Activated naive CD4-positive, alpha-beta T cell treated with anti-CD3 and anti-CD28 coated beads, Interleukin-2, amount 10 ng/mL, durations not matched to agents 7 days and 5 days (primary cell): ENCODE measurements around the gene PCP2.

Source experiments
- CTCF ChIA-PET: fragments of 350-600 bp; sonication (Branson Sonifier 250); formaldehyde crosslinking; loops from one replicate; lab custom pipeline; 2021; ENCODE audit warnings: antibody characterized with exemption; lab: Charles Lee
- DNase-seq: peaks from one replicate; pipeline ENCODE4 v3.0.0-alpha.2; 2020
- H3K27ac Mint-ChIP-seq: one replicate; pipeline ENCODE4 v1.8.0; 2021; ENCODE audit warnings: mild to moderate bottlenecking, moderate library complexity, mixed read lengths
- H3K27me3 Mint-ChIP-seq: one replicate; pipeline ENCODE4 v1.8.0; 2021; ENCODE audit warnings: mild to moderate bottlenecking, mixed read lengths
- H3K36me3 Mint-ChIP-seq: one replicate; pipeline ENCODE4 v1.8.0; 2021; ENCODE audit warnings: mixed read lengths
- H3K4me1 Mint-ChIP-seq: one replicate; pipeline ENCODE4 v1.8.0; 2021; ENCODE audit warnings: mixed read lengths
- H3K4me3 Mint-ChIP-seq: one replicate; pipeline ENCODE4 v1.8.0; 2021; ENCODE audit warnings: mild to moderate bottlenecking, moderate library complexity, mixed read lengths
- H3K9me3 Mint-ChIP-seq: one replicate; pipeline ENCODE4 v1.8.0; 2021; ENCODE audit warnings: mixed read lengths

The PCP2 gene

DNA sequence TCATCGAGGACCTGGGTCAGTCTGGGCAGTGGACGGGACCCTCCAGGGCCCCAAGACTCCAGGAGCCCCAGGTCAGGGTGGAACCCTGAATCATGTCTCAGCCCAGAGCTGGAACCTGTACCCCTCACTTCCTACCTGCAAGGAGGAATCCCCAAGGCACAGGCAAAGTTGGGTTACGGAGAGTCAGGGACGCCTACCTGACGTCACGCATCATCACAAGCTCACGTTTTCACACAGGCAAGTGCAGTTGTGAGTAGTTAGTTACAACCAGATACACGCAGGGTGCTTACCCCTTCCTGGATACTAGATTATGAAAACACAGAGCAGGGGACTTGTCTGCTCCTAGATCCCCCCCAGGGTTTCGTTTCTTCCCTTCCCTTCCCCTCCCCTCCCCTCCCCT is 37.3 kb upstream of the PCP2 start:
- Mint-ChIP-seq H3K9me3 (no peaks in the 10 kb centered on the region), H3K36me3 (peaks cover 2% of the 10 kb centered on the region), H3K4me1 (peaks cover 32% of the 10 kb centered on the region), H3K4me3 (peak overlapping the region; percentile 63), H3K27ac (no peak overlapping the region), H3K27me3 (peaks cover 83% of the 10 kb centered on the region)
- no peak for DNase-seq
- CTCF ChIA-PET, result interaction anchor here (3.2 kb wide), 1 partner anchor 10 kb away, joined by 7 read pairs; the partner anchor contains the start of gene TRAPPC5

DNA sequence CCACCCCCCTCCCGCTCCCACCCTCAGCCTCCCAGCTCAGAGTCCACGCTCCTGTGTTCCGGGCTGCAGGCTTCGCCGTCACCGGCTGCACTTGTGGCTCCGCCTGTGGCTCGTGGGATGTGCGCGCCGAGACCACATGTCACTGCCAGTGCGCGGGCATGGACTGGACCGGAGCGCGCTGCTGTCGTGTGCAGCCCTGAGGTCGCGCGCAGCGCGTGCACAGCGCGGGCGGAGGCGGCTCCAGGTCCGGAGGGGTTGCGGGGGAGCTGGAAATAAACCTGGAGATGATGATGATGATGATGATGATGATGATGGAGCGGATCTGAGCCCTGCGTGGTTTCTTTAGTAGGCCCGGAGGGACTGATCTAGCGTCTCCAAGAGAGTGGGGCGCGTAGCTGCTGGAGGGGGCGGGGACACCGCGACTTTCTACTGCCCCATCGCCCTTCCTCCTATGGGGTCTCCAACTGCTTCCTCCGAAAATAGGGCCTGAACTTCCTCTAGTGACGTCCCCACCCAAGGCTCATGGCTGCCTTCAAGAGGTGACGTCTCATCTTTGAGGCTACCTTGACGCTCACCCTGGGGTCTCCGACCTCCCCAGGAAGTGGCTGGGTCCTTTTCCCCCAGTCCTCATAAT is 36.7 kb upstream of the PCP2 start:
- no peak overlapping the region for H3K27ac Mint-ChIP-seq
- H3K27me3 Mint-ChIP-seq, result peaks cover 78% of the 10 kb centered on the region
- peak overlapping the region; percentile 63 for H3K4me3 Mint-ChIP-seq
- CTCF ChIA-PET, result interaction anchor here (3.2 kb wide), 1 partner anchor 11 kb away, joined by 7 read pairs; the partner anchor contains the start of gene TRAPPC5
- H3K4me1 Mint-ChIP-seq, result peaks cover 30% of the 10 kb centered on the region
- H3K9me3 Mint-ChIP-seq, result no peaks in the 10 kb centered on the region
- peaks cover 2% of the 10 kb centered on the region for H3K36me3 Mint-ChIP-seq
- DNase-seq, result peak; percentile 66

DNA sequence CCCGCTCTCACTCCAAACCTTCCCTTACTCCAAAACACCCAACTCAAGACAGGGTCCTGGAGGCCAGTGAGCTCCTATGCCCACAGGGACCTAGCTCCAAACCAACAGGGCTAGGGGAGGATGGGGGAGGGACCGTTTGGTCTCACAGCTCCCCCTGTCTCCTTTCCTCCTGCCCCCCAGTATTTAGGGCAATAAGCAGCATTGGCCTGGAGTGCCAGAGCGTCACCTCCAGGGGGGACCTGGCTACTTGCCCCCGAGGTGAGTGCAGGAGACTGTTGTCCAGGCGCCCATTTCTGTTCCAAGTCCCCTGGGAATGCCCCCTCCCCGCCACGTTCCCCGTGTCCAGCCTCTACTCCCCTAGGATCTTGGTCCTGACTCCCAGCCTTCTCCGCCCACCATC is 36.1 kb upstream of the PCP2 start:
- peaks cover 30% of the 10 kb centered on the region for H3K4me1 Mint-ChIP-seq
- H3K27ac Mint-ChIP-seq, result peak overlapping the region; percentile 24
- H3K27me3 Mint-ChIP-seq, result peaks cover 71% of the 10 kb centered on the region

GRCh38 chr19:7668842-7669241 is 35.3 kb upstream of the PCP2 start, which contains the start of gene RETN:
Gene RETN (plus strand): TSS chr19:7669049. CDS start chr19:7669327, 278 bp downstream.
- H3K9me3 Mint-ChIP-seq, result no peaks in the 10 kb centered on the region
- H3K4me1 Mint-ChIP-seq, result peaks cover 22% of the 10 kb centered on the region
- peak within 1 kb of the TSS; percentile 24 for H3K27ac Mint-ChIP-seq
- peaks cover 64% of the 10 kb centered on the region for H3K27me3 Mint-ChIP-seq
- CTCF ChIA-PET, result interaction anchor here (0.8 to 3.2 kb wide), 3 partner anchors 12 to 131 kb away, joined by 3 to 7 read pairs (median 6); partner anchors contain the start of gene TRAPPC5
- no peaks in the 10 kb centered on the region for H3K36me3 Mint-ChIP-seq
- no peak within 1 kb of the TSS for H3K4me3 Mint-ChIP-seq
- DNase-seq, result no peak

More for the DNA sequence above, 36.1 kb upstream of the PCP2 start:
- Mint-ChIP-seq H3K4me3 (no peak overlapping the region), H3K36me3 (peaks cover 2% of the 10 kb centered on the region), H3K9me3 (no peaks in the 10 kb centered on the region)
- DNase-seq, result no peak
- CTCF ChIA-PET, result interaction anchor here (0.8 to 3.2 kb wide), 2 partner anchors 11 to 13 kb away, joined by 6 to 7 read pairs; partner anchors contain the start of gene TRAPPC5

GRCh38 chr19:7665076-7665475 is 31.6 kb upstream of the PCP2 start:
- DNase-seq, result no peak
- H3K27me3 Mint-ChIP-seq, result peaks cover 36% of the 10 kb centered on the region
- no peaks in the 10 kb centered on the region for H3K36me3 Mint-ChIP-seq
- no peak overlapping the region for H3K4me3 Mint-ChIP-seq
- peaks cover 14% of the 10 kb centered on the region for H3K4me1 Mint-ChIP-seq
- H3K27ac Mint-ChIP-seq, result no peak overlapping the region
- H3K9me3 Mint-ChIP-seq, result no peaks in the 10 kb centered on the region
- CTCF ChIA-PET, result interaction anchor here (1.3 kb wide), 1 partner anchor 11 kb away, joined by 4 read pairs; no protein-coding TSS in a partner anchor

GRCh38 chr19:7663706-7664105 is 30.2 kb upstream of the PCP2 start:
- Mint-ChIP-seq H3K4me3 (no peak overlapping the region), H3K27me3 (peaks cover 22% of the 10 kb centered on the region), H3K9me3 (no peaks in the 10 kb centered on the region), H3K4me1 (peaks cover 6% of the 10 kb centered on the region), H3K27ac (no peak overlapping the region), H3K36me3 (no peaks in the 10 kb centered on the region)
- CTCF ChIA-PET, result interaction anchor here (1.1 kb wide), 1 partner anchor 12 kb away, joined by 3 read pairs; no protein-coding TSS in a partner anchor
- DNase-seq, result no peak

- Mint-ChIP-seq H3K27ac (no peak overlapping the region), H3K27me3 (peaks cover 21% of the 10 kb centered on the region), H3K4me3 (no peak overlapping the region), H3K36me3 (no peaks in the 10 kb centered on the region), H3K4me1 (peaks cover 14% of the 10 kb centered on the region), H3K9me3 (no peaks in the 10 kb centered on the region)
- DNase-seq, result peak; percentile 14
- CTCF ChIA-PET, result interaction anchor here (0.9 to 1.5 kb wide), 3 partner anchors 11 to 18 kb away, joined by 3 to 5 read pairs (median 3); partner anchors contain the start of gene TRAPPC5
These were observed 29.1 kb upstream of the PCP2 start for GRCh38 chr19:7662657-7663056.

- no peaks in the 10 kb centered on the region for H3K9me3 Mint-ChIP-seq
- no peaks in the 10 kb centered on the region for H3K36me3 Mint-ChIP-seq
- no peak overlapping the region for H3K4me3 Mint-ChIP-seq
- peaks cover 21% of the 10 kb centered on the region for H3K4me1 Mint-ChIP-seq
- no peak for DNase-seq
- H3K27ac Mint-ChIP-seq, result no peak overlapping the region
- H3K27me3 Mint-ChIP-seq, result peaks cover 15% of the 10 kb centered on the region
- CTCF ChIA-PET, result interaction anchor here (1.3 to 1.5 kb wide), 2 partner anchors 9 to 11 kb away, joined by 3 to 5 read pairs; no protein-coding TSS in a partner anchor
These were observed 28.4 kb upstream of the PCP2 start for GRCh38 chr19:7661744-7662538.

GRCh38 chr19:7658219-7658686 is 24.7 kb upstream of the PCP2 start:
- Mint-ChIP-seq H3K27me3 (peaks cover 9% of the 10 kb centered on the region), H3K4me3 (peak overlapping the region; percentile 64), H3K4me1 (peaks cover 27% of the 10 kb centered on the region), H3K27ac (peak overlapping the region; percentile 89), H3K36me3 (no peaks in the 10 kb centered on the region), H3K9me3 (no peaks in the 10 kb centered on the region)
- peak; percentile 77 for DNase-seq
- CTCF ChIA-PET, result no interaction called here

GRCh38 chr19:7657131-7657751 is 23.7 kb upstream of the PCP2 start:
- Mint-ChIP-seq H3K4me3 (no peak overlapping the region), H3K27ac (peak overlapping the region; percentile 89), H3K36me3 (no peaks in the 10 kb centered on the region), H3K27me3 (peaks cover 11% of the 10 kb centered on the region), H3K4me1 (peaks cover 34% of the 10 kb centered on the region), H3K9me3 (no peaks in the 10 kb centered on the region)
- CTCF ChIA-PET, result interaction anchor here (0.8 to 1.9 kb wide), 3 partner anchors 12 to 24 kb away, joined by 3 to 9 read pairs (median 6); partner anchors contain the start of genes RETN and TRAPPC5
- DNase-seq, result peak; percentile 40

- Mint-ChIP-seq H3K27me3 (peaks cover 18% of the 10 kb centered on the region), H3K4me1 (peaks cover 38% of the 10 kb centered on the region), H3K4me3 (no peak overlapping the region), H3K36me3 (no peaks in the 10 kb centered on the region), H3K9me3 (no peaks in the 10 kb centered on the region), H3K27ac (no peak overlapping the region)
- no peak for DNase-seq
- CTCF ChIA-PET, result interaction anchor here (7.3 kb wide), 1 partner anchor 25 kb away, joined by 38 read pairs; the partner anchor contains the start of gene TRAPPC5
These were observed 22.1 kb upstream of the PCP2 start for GRCh38 chr19:7655581-7655980.

DNA sequence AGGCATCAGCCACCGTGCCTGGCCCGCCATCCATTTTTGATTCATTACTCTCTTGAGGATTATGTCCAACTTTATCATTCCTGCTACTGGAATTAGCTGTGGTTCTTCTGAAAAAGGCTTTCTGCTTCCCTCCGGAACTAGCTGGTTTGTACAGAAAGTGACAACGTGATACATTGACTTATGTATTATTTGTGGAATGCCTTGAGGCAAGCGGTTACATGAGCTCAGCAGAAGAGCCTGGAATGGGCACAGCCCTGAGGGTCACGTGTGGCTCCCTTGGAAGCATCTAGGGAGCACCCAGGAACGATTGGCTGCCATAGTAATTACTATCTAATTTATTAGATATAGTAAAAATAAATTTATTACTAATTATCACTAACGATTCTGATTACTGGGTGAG is 20.9 kb upstream of the PCP2 start:
- peaks cover 38% of the 10 kb centered on the region for H3K4me1 Mint-ChIP-seq
- H3K27ac Mint-ChIP-seq, result no peak overlapping the region
- CTCF ChIA-PET, result interaction anchor here (1.4 to 7.3 kb wide), 2 partner anchors 11 to 27 kb away, joined by 4 to 38 read pairs; partner anchors contain the start of gene TRAPPC5
- no peaks in the 10 kb centered on the region for H3K9me3 Mint-ChIP-seq
- H3K4me3 Mint-ChIP-seq, result no peak overlapping the region
- H3K27me3 Mint-ChIP-seq, result peaks cover 25% of the 10 kb centered on the region
- no peak for DNase-seq
- H3K36me3 Mint-ChIP-seq, result no peaks in the 10 kb centered on the region

DNA sequence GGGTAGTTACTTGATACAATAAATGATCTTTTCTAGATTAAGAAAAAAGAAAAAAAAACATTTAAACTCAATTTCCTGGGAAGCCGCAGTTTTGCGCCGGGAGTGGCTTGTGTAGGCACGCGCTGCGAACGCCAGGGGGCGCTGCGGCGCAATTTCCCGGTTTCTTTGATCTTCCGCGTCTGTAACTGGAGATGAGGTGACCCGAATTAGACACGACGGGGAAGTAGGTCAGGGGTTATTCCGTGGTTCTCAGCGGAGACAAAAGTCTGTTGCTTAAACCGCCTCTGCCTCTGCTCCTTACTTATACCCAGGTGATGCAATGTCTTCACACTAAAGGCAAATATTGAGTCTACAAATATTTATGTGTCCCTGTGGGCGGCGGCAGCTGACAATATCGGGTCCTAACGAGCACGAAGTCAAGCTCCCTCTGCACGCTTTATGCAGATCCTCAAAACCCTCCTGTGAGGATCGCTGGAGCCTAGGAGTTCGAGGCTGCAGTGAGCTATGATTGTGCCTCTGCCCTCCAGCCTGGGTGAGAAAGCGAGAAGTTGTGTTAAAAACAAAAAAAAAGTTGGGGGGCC is 18.6 kb upstream of the PCP2 start:
- no peaks in the 10 kb centered on the region for H3K36me3 Mint-ChIP-seq
- H3K4me1 Mint-ChIP-seq, result peaks cover 19% of the 10 kb centered on the region
- peak; percentile 89 for DNase-seq
- H3K4me3 Mint-ChIP-seq, result peak overlapping the region; percentile 36
- H3K27me3 Mint-ChIP-seq, result peaks cover 25% of the 10 kb centered on the region
- CTCF ChIA-PET, result interaction anchor here (0.6 to 7.3 kb wide), 8 partner anchors 9 to 255 kb away, joined by 3 to 38 read pairs (median 4); partner anchors contain the start of gene TRAPPC5
- H3K27ac Mint-ChIP-seq, result peak overlapping the region; percentile 81
- no peaks in the 10 kb centered on the region for H3K9me3 Mint-ChIP-seq
